Ascending aorta (tissue), 2 donors: ENCODE measurements around the gene IFNL3. TPM values are rescaled to one million over a fixed set of nuclear protein-coding genes. Genes with fewer than 3 reads are reported as not detected.

Experiments
- DNase-seq, 2 donors: peaks; one replicate each; pipeline ENCODE4 v3.0.0-alpha.2; 2019; ENCODE audit warnings: low spot score in 2 of 2
- H3K27ac ChIP-seq, 2 donors: fragments of 200-600 bp; sonication (generic); one replicate each; pipeline ENCODE4 v1.5.1; 2016 to 2017; ENCODE audit warnings: mild to moderate bottlenecking in 1 of 2
- H3K27me3 ChIP-seq: fragments of 200-600 bp; sonication (generic); one replicate; pipeline ENCODE4 v1.5.1; 2017
- H3K36me3 ChIP-seq, 2 donors: fragments of 200-600 bp; sonication (generic); one replicate each; pipeline ENCODE4 v1.5.1; 2016
- H3K4me1 ChIP-seq, 2 donors: fragments of 200-600 bp; sonication (generic); one replicate each; pipeline ENCODE4 v1.5.1; 2016 to 2017; ENCODE audit warnings: mild to moderate bottlenecking in 1 of 2
- H3K4me3 ChIP-seq, 2 donors: fragments of 200-600 bp; sonication (generic); one replicate each; pipeline ENCODE4 v1.5.1; 2016 to 2017; ENCODE audit warnings: mild to moderate bottlenecking in 1 of 2
- H3K9me3 ChIP-seq, 2 donors: fragments of 200-600 bp; sonication (generic); one replicate each; pipeline ENCODE4 v1.5.1; 2016
- CTCF ChIP-seq, 3 experiments: fragments of 200-600 bp in 2 of 3; fragments of 450-650 bp in 1 of 3; sonication (generic) in 2 of 3; IDR thresholded peaks; one replicate each; pipeline ENCODE4 v1.5.1; 2016 to 2019; ENCODE audit warnings: antibody characterized with exemption in 3 of 3, mild to moderate bottlenecking in 1 of 3, moderate library complexity in 1 of 3
- intact Hi-C: fragments of 100-400 bp; cut with DNase I; formaldehyde crosslinking; loops from one replicate; pipeline ENCODE4 v1.15.1; 2023
- total RNA-seq: library from RNA; depleted of rRNA; stranded (reverse); fragments of >200 nt; gene quantifications from one replicate; pipeline ENCODE4 v1.1.0, GENCODE V29; 2016

Gene IFNL3
- total RNA-seq, 1 donor from 2014 or later: not detected

- DNase-seq: no peak
- Histone ChIP-seq H3K4me1 (no peaks in the 10 kb centered on the region), H3K4me3 (no peak overlapping the region), H3K36me3 (no peaks in the 10 kb centered on the region), H3K27ac (no peak overlapping the region), H3K27me3 (peaks cover 13% of the 10 kb centered on the region), H3K9me3 (no peaks in the 10 kb centered on the region)
- no peak for TF ChIP-seq CTCF (IDR thresholded peaks at IDR 0.05)
- intact Hi-C loops: no loop called here
These were observed 49.1 kb downstream of the IFNL3 start for GRCh38 chr19:39195755-39196154.

- H3K9me3 ChIP-seq: no peaks in the 10 kb centered on the region
- intact Hi-C loops: no loop called here
- H3K27ac ChIP-seq: no peak overlapping the region
- H3K4me3 ChIP-seq: no peak overlapping the region
- H3K4me1 ChIP-seq: no peaks in the 10 kb centered on the region
- peaks cover 13% of the 10 kb centered on the region for H3K27me3 ChIP-seq
- no peak for TF ChIP-seq CTCF (IDR thresholded peaks at IDR 0.05)
- DNase-seq: no peak
- no peaks in the 10 kb centered on the region for H3K36me3 ChIP-seq
These were observed 49.8 kb downstream of the IFNL3 start for GRCh38 chr19:39194832-39195542.

GRCh38 chr19:39193803-39194202 is 51.0 kb downstream of the IFNL3 start:
- no peaks in the 10 kb centered on the region for H3K9me3 ChIP-seq
- TF ChIP-seq CTCF (IDR thresholded peaks at IDR 0.05): no peak
- no peak overlapping the region for H3K27ac ChIP-seq
- H3K36me3 ChIP-seq: no peaks in the 10 kb centered on the region
- no peak for DNase-seq
- no peak overlapping the region for H3K4me3 ChIP-seq
- peaks cover 13% of the 10 kb centered on the region for H3K27me3 ChIP-seq
- intact Hi-C loops: no loop called here
- H3K4me1 ChIP-seq: no peaks in the 10 kb centered on the region

Other genes with a start within 250 kb of the IFNL3 start
- gene FBXO27, start 212.5 kb downstream of the IFNL3 start, total RNA-seq: 144 TPM
- not detected for gene ACP7, start 160.6 kb downstream of the IFNL3 start, total RNA-seq
- gene PAK4, start 119.2 kb downstream of the IFNL3 start, total RNA-seq: 27.4 TPM
- not detected for gene NCCRP1, start 48.0 kb downstream of the IFNL3 start, total RNA-seq
- gene SYCN, start 40.7 kb downstream of the IFNL3 start, total RNA-seq: not detected
- gene IFNL4, start 3.9 kb upstream of the IFNL3 start, total RNA-seq: not detected
- not detected for gene IFNL2, start 23.4 kb upstream of the IFNL3 start, total RNA-seq
- not detected for gene IFNL1, start 51.4 kb upstream of the IFNL3 start, total RNA-seq
- not detected for gene LRFN1, start 75.9 kb upstream of the IFNL3 start, total RNA-seq
- gene GMFG, start 91.0 kb upstream of the IFNL3 start, total RNA-seq: 69.2 TPM
- gene SAMD4B, start 97.4 kb upstream of the IFNL3 start, total RNA-seq: 358 TPM
- gene PAF1, start 146.1 kb upstream of the IFNL3 start, total RNA-seq: 12.7 TPM
- gene MED29, start 146.4 kb upstream of the IFNL3 start, total RNA-seq: 60.8 TPM
- 1,166 TPM for gene ZFP36, start 161.8 kb upstream of the IFNL3 start, total RNA-seq
- gene PLEKHG2, start 167.7 kb upstream of the IFNL3 start, total RNA-seq: 52.9 TPM
- 1,453 TPM for gene RPS16, start 190.9 kb upstream of the IFNL3 start, total RNA-seq
- 142 TPM for gene SUPT5H, start 200.6 kb upstream of the IFNL3 start, total RNA-seq
- gene TIMM50, start 235.8 kb upstream of the IFNL3 start, total RNA-seq: 92.0 TPM